Testis (tissue), 2 donors: ENCODE measurements around the gene PLVAP.

Experiments used
- POLR2A ChIP-seq: fragments of 450-650 bp; IDR thresholded peaks from one replicate; pipeline ENCODE4 v1.6.1; 2017; ENCODE audit warnings: antibody characterized with exemption, mild to moderate bottlenecking, moderate library complexity
- TF ChIP-seq, protein P1 (sequence below), 3 experiments: fragments of 450-650 bp in 2 of 3; fragments of 200-600 bp in 1 of 3; sonication (generic) in 1 of 3; IDR thresholded peaks; one replicate each; pipeline ENCODE4 v1.5.1; 2016 to 2019; ENCODE audit warnings: antibody characterized with exemption in 3 of 3, mild to moderate bottlenecking in 2 of 3, moderate library complexity in 1 of 3

DNA sequence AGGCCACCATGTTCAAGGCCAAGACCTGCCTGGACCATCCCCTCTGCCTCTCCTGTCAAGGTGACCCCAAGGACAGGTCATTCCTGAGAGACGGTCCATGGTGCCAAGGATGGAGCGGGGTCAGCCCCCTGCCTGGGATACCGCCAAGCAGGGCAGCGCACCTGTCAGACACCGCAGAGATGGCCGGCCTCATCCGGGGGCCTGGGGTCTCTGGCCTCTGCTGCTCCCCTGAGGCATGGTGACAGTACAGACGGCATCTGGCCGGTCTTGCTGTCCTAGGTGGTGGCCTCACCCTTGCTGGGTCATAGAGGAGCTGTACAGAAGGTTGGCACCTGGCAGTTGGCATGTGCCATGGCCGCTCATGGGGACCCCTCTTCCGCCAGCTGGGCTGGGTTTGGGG, 56.7 kb downstream of the PLVAP start:
- TF ChIP-seq, protein P1, sequence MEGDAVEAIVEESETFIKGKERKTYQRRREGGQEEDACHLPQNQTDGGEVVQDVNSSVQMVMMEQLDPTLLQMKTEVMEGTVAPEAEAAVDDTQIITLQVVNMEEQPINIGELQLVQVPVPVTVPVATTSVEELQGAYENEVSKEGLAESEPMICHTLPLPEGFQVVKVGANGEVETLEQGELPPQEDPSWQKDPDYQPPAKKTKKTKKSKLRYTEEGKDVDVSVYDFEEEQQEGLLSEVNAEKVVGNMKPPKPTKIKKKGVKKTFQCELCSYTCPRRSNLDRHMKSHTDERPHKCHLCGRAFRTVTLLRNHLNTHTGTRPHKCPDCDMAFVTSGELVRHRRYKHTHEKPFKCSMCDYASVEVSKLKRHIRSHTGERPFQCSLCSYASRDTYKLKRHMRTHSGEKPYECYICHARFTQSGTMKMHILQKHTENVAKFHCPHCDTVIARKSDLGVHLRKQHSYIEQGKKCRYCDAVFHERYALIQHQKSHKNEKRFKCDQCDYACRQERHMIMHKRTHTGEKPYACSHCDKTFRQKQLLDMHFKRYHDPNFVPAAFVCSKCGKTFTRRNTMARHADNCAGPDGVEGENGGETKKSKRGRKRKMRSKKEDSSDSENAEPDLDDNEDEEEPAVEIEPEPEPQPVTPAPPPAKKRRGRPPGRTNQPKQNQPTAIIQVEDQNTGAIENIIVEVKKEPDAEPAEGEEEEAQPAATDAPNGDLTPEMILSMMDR (IDR thresholded peaks at IDR 0.05), result no peak
- TF ChIP-seq POLR2A, result no peak
